ENCODE measurements around the gene ATF6.

- TF ChIP-seq CTCF (conservative IDR thresholded peaks at IDR 0.05; ENCODE audit: low read length) (no peak), EZH2phosphoT487 (IDR thresholded peaks at IDR 0.05; ENCODE audit: borderline replicate concordance, low read depth, low read length) (no peak)
These were observed 219.2 kb downstream of the ATF6 start for GRCh38 chr1:161985301-161985822.
